Bronchial epithelial cell (primary cell): ENCODE results near the gene TH. TPM values are rescaled to one million over a fixed set of nuclear protein-coding genes. Genes with fewer than 3 reads are reported as not detected.

ENCODE experiments used
- DNase-seq: peaks from one replicate; pipeline ENCODE4 v3.0.0-alpha.2; 2010; ENCODE audit warnings: low read depth
- FAIRE-seq: peaks from 2 replicates; lab custom pipeline; 2011; peaks lifted over from hg19 to GRCh38; lab: Jason Lieb, UNC
- H3K27me3 ChIP-seq: 2 replicates; pipeline ENCODE4 v1.5.1; 2011; ENCODE audit warnings: low read length; ENCODE audit not compliant: control insufficient read depth, insufficient read depth
- H3K36me3 ChIP-seq: 2 replicates; pipeline ENCODE4 v1.5.1; 2011; ENCODE audit warnings: low read length; ENCODE audit not compliant: control insufficient read depth, insufficient read depth
- H3K4me3 ChIP-seq: 2 replicates; pipeline ENCODE4 v1.5.1; 2011; ENCODE audit warnings: mild to moderate bottlenecking, low read depth, low read length, control low read depth
- total RNA-seq: library from RNA; depleted of rRNA; stranded (reverse); fragments of >200 nt; gene quantifications from 2 replicates; pipeline ENCODE4 v1.2.1, GENCODE V29; 2014
- TF ChIP-seq, protein P1 (sequence below): IDR thresholded peaks from 2 replicates; pipeline ENCODE4 v1.5.1; 2011; ENCODE audit warnings: mild to moderate bottlenecking, moderate library complexity, low read length, control low read depth, inconsistent platforms; ENCODE audit not compliant: insufficient read depth, severe bottlenecking

Gene TH
- total RNA-seq, 1 donor from 2014 or later: under 0.01 TPM

DNA sequence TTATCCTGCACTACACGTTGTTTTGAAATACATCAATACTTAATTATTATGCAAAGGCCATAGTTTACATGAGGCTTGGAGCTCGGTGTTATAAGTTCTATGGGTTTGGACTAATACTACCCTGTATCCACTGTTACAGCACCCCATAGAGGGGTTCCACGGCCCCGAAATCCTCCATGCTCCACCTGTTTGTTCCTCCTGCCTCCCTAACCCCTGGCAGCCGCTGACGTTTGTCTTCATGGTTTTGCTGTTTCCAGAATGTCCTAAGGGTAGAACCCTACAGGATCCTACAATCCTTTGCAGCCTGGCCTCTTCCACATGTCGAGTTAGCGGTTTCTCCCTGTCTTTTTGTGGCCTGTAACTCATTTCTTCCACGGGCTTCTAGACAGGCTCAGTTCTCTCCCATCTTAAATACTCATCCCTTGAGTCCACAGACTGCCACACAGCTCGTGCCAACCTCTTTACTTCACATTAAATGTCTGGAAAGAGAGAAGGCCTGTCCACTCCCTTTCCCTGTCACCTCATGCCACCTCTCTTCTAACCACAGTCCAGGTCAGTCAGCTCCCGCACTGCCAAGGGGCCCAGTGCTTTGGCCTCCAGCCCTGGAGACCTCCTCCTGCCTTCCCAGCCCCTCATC, 42.4 kb upstream of the TH start:
- Histone ChIP-seq H3K36me3 (no peaks in the 10 kb centered on the region), H3K27me3 (peaks cover 12% of the 10 kb centered on the region), H3K4me3 (no peak overlapping the region)
- TF ChIP-seq, protein P1, sequence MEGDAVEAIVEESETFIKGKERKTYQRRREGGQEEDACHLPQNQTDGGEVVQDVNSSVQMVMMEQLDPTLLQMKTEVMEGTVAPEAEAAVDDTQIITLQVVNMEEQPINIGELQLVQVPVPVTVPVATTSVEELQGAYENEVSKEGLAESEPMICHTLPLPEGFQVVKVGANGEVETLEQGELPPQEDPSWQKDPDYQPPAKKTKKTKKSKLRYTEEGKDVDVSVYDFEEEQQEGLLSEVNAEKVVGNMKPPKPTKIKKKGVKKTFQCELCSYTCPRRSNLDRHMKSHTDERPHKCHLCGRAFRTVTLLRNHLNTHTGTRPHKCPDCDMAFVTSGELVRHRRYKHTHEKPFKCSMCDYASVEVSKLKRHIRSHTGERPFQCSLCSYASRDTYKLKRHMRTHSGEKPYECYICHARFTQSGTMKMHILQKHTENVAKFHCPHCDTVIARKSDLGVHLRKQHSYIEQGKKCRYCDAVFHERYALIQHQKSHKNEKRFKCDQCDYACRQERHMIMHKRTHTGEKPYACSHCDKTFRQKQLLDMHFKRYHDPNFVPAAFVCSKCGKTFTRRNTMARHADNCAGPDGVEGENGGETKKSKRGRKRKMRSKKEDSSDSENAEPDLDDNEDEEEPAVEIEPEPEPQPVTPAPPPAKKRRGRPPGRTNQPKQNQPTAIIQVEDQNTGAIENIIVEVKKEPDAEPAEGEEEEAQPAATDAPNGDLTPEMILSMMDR: no peak
- DNase-seq: no peak
- FAIRE-seq: no peak

DNA sequence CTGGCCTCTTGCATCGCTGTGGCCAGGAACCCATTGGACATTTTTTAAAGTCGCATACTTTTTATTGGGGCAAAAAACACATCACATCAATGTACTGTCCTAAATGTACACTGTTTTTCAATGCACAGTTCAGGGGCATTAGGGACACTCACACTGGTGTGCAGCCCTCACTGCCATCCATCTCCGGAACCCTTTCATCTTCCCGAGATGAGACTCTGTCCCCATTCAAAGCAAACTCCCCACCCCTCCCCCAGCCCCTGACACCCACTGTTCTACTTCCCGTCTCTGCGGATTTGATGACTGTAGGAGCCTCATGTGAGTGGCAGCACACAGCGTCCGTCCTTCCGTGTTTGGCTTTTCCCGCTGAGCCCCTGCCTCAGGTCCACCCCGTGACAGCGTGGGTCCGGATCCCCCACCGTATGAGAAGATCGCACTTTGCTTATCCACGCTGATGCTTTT, 41.8 kb upstream of the TH start:
- no peak for FAIRE-seq
- no peak for DNase-seq
- no peaks in the 10 kb centered on the region for H3K36me3 ChIP-seq
- H3K27me3 ChIP-seq: peaks cover 12% of the 10 kb centered on the region
- TF ChIP-seq, protein P1: no peak
- H3K4me3 ChIP-seq: no peak overlapping the region

DNA sequence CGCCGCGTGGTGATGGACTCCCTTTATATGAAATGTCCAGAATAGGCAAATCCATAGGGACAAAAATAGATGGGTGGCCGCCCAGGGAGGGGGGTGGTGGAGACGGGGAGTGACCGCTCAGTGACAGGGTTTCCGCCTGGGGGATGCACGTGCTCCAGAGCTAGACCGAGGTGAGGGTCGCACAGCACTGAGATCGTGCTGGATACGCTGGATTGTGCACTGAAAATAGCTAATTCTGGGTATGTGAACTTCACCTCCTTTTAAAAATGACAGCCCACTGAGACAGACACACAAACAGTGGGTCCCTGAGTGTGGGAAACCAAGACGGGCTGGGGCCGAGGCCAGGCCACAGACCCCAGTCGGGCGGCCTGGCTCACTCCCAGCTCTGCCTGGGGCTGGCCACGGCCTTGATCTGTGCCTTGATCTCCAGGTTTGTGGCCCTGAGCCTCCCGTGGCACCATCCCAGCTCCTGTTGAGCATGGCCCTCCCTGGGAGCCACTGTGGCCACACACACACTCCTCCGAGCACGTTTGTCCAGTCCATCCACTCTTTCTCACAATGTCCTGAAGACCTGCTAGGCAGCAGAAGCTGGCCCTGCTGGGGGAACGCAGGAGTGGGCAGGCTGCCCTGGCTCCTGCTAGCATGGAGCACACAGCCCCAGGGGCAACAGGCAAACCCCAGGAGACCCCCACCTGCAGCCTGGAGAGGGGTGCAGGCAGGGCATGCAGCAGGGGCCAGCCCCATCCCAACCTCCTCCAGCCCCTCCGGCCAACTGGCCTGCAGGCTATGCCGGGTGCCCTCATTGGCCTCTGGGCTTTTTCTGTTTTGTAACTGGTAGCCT, 41.0 kb upstream of the TH start:
- no peaks in the 10 kb centered on the region for H3K36me3 ChIP-seq
- TF ChIP-seq, protein P1: no peak
- no peak for DNase-seq
- H3K27me3 ChIP-seq: peaks cover 8% of the 10 kb centered on the region
- FAIRE-seq: no peak
- no peak overlapping the region for H3K4me3 ChIP-seq

DNA sequence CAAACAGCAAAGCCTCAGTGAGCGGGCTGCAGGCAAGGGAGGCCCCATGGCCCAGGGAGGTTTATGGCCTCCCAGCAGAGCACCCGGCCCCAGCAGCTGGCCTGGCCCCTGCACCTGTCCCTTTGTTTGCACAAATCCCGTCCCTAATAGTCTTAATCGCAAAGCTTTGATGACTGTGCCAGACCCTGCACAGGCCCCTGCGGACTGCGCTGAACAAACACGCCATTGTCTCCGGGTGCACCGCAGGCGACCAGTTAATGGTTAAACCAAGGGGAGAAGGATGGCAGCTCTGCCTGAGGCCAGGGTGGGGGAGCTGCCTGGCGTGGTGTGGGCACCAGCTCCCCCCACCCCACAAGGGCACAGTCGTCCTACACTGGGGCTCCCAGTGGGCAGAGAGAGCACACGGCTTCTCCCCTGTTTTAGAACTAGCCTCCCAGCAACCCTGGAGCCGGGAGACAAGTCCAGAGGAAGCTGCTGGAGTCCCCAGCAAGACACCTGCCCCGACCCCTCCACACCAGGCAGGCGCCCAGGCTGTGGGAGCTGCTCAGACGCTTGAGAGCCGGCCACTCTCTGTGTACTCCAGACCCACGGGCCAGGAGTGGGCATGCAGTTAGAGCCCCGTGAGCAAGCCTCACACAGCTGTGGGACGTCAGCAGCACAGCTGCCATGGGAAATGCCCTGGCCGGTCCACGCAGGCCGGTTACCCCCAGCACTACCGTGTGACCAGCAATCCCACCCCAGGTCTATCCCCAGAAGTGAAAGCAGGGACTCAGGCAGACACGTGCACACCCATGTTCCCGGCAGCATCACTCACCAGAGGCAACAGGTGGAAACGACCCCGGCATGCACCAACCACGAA, 39.7 kb upstream of the TH start:
- H3K36me3 ChIP-seq: no peaks in the 10 kb centered on the region
- H3K4me3 ChIP-seq: no peak overlapping the region
- TF ChIP-seq, protein P1: no peak
- peaks cover 11% of the 10 kb centered on the region for H3K27me3 ChIP-seq
- DNase-seq (no peak), FAIRE-seq (no peak)

DNA sequence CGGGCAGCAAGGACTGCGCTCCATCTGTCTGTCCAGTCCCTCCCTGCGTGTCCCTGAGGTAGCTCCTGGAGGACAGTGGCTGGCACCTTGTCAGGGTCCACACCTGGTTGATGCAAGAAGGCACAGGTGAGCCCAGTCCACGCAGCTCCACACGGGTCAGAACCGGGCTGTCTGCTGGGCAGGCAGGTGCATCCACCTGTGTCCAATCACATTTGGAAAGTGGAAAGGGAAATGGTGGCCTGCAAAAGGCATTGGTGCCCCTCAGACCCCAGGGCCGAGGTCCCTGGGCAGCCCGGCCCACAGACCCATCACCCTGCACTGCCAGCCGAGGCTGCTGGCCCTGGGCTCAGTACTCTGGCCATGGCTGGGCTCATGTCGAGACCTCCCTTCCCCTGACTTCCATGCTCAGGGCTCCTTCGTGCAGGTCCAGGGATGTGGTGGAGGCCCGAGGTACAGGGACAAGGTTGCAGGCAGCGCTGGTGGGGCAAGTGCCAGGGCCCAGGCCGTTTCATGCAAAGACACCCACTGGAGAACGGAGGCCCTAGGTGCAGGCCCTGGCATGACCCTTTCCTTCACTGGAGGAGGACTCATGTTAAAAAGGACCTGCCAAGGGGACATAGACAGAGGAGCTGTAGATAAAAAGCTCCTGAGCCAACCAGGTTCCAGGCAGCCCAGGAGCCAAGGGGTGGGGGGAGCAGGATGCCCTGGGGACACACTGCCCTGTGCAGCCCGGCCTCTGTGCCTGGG, 38.9 kb upstream of the TH start:
- TF ChIP-seq, protein P1: no peak
- DNase-seq (no peak), FAIRE-seq (no peak)
- Histone ChIP-seq H3K4me3 (no peak overlapping the region), H3K36me3 (no peaks in the 10 kb centered on the region), H3K27me3 (peaks cover 11% of the 10 kb centered on the region)
